ENCODE measurements around the gene RAB11FIP3. TPM values are rescaled to one million over a fixed set of nuclear protein-coding genes. Genes with fewer than 3 reads are reported as not detected.

RAB11FIP3 gene
- polyA plus RNA-seq, 1 of the 3 experiments (the other 2 are of a cell fraction), result 24.8 TPM

GRCh38 chr16:552171-552570, 126.7 kb downstream of the RAB11FIP3 start:
- Histone ChIP-seq H3K4me2 (no peak overlapping the region), H2AFZ (ENCODE audit: low read depth) (no peak overlapping the region), H3K27me3 (ENCODE audit: insufficient read depth) (no peaks in the 10 kb centered on the region), H4K20me1 (ENCODE audit: insufficient read depth) (no peaks in the 10 kb centered on the region), H3K36me3 (replicated peaks in 1 of 2; ENCODE audit: control insufficient read depth in 1 of 2, insufficient read depth in 2 of 2, low read length in 1 of 2) (peaks cover 0 to 28% of the 10 kb centered on the region in 2 experiments), H3K4me1 (ENCODE audit: control insufficient read depth in 1 of 2, insufficient read depth in 2 of 2, low read depth in 1 of 2, low read length in 1 of 2) (peaks cover 0 to 9% of the 10 kb centered on the region in 2 experiments; a peak in 1 of 4 replicates), H3K9me3 (no peaks in the 10 kb centered on the region), H3K79me2 (ENCODE audit: insufficient read depth) (no peaks in the 10 kb centered on the region), H3K4me3 (ENCODE audit: low read depth in 2 of 2, low read length in 1 of 2) (no peak overlapping the region), H3K9ac (no peak overlapping the region), H3K9me2 (no peaks in the 10 kb centered on the region), H3F3A (replicated peaks; ENCODE audit: insufficient read depth) (peaks cover 2% of the 10 kb centered on the region), H3K27ac (ENCODE audit: low read depth in 2 of 2, low read length in 1 of 2) (no peak overlapping the region)
- DNase-seq, result no peak
- TF ChIP-seq GATA2 (CRISPR knock-in tag; IDR thresholded peaks at IDR 0.05), result no peak
- TF ChIP-seq ZBTB33 (IDR thresholded peaks at IDR 0.05; ENCODE audit: borderline replicate concordance, low read depth), result no peak
- no peak for TF ChIP-seq USF2 (IDR thresholded peaks at IDR 0.05; ENCODE audit: borderline replicate concordance, low read depth, low read length)
- TF ChIP-seq CHD2 (IDR thresholded peaks at IDR 0.05; ENCODE audit: low read length, partially characterized antibody), result no peak
- ChIA-PET CTCF (no interaction called here), POLR2A (no interaction called here)
- 99% methylated on average over 17 of the region's 35 CpGs for WGBS (ENCODE audit: low lambda C conversion rate)

- Histone ChIP-seq H3K79me2 (ENCODE audit: insufficient read depth) (no peaks in the 10 kb centered on the region), H3K9me3 (no peaks in the 10 kb centered on the region), H3K4me3 (ENCODE audit: low read depth in 2 of 2, low read length in 1 of 2) (no peak overlapping the region), H3K27ac (ENCODE audit: low read depth in 2 of 2, low read length in 1 of 2) (no peak overlapping the region), H3K36me3 (replicated peaks in 1 of 2; ENCODE audit: control insufficient read depth in 1 of 2, insufficient read depth in 2 of 2, low read length in 1 of 2) (peaks cover 0 to 18% of the 10 kb centered on the region in 2 experiments), H3K4me2 (no peak overlapping the region), H4K20me1 (ENCODE audit: insufficient read depth) (no peaks in the 10 kb centered on the region), H3K27me3 (ENCODE audit: insufficient read depth) (0 out of 2 replicates have a peak, but pooled peaks cover 5% of the 10 kb centered on the region), H2AFZ (ENCODE audit: low read depth) (no peak overlapping the region), H3K9me2 (no peaks in the 10 kb centered on the region), H3F3A (replicated peaks; ENCODE audit: insufficient read depth) (peaks cover 2% of the 10 kb centered on the region), H3K9ac (no peak overlapping the region), H3K4me1 (ENCODE audit: control insufficient read depth in 1 of 2, insufficient read depth in 2 of 2, low read depth in 1 of 2, low read length in 1 of 2) (peaks cover 0 to 9% of the 10 kb centered on the region in 2 experiments; a peak in 1 of 4 replicates)
- WGBS (ENCODE audit: low lambda C conversion rate), result 82% methylated on average over 10 of the region's 33 CpGs
- ChIA-PET CTCF (interaction anchor here (1.2 kb wide), 1 partner anchor 11 kb away, joined by 3 read pairs; no protein-coding TSS in a partner anchor), POLR2A (no interaction called here)
- TF ChIP-seq USF1 (IDR thresholded peaks at IDR 0.05; ENCODE audit: borderline replicate concordance, low read depth), result no peak
- no peak for TF ChIP-seq EP300 (IDR thresholded peaks at IDR 0.05; ENCODE audit: borderline replicate concordance in 1 of 2, low read depth in 1 of 2, low read length in 1 of 2)
- no peak for TF ChIP-seq CHD2 (IDR thresholded peaks at IDR 0.05; ENCODE audit: low read length, partially characterized antibody)
- TF ChIP-seq RFX5 (IDR thresholded peaks at IDR 0.05; ENCODE audit: low read length), result no peak
- no peak for TF ChIP-seq GABPA (IDR thresholded peaks at IDR 0.05; ENCODE audit: low read depth)
- no peak for DNase-seq
These were observed 128.3 kb downstream of the RAB11FIP3 start for GRCh38 chr16:553601-554296.
